Mucosa of gallbladder (tissue), 1 donor: ENCODE measurements around the gene SLC35A3. TPM values are rescaled to one million over a fixed set of nuclear protein-coding genes. Genes with fewer than 3 reads are reported as not detected.

Source experiments
- DNase-seq: peaks from one replicate; pipeline ENCODE4 v3.0.0-alpha.2; 2020; ENCODE audit warnings: low spot score
- total RNA-seq: library from RNA; stranded (reverse); gene quantifications from one replicate; pipeline ENCODE4 v1.2.1, GENCODE V29; 2021
- donor health status: DM: no; HTN: no; CAD: no.

SLC35A3 gene
- total RNA-seq, 1 donor from 2014 or later: 38.3 TPM

DNA sequence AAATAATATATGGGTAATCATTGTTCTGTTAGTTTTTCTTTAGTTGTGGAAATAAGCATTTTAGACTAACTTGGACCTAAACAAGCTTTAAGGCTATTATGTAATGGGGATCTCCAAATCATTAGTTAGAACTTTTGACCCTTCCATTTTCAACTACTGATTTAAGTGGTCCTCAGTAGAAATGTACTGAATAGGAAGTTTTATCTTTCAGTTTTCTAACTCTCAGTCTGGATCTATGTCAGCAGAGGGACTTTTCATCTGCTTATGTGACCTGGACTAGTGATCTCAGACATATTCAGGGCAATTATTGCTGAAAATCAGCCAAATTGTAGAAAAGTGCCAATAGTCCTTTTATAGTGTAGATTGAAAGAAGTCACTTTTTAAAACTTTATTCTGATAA lies 106.9 kb downstream of the SLC35A3 start:
- no peak for DNase-seq

- DNase-seq: no peak
Measured at GRCh38 chr1:100077531-100077930, 107.7 kb downstream of the SLC35A3 start.

- no peak for DNase-seq
Measured at GRCh38 chr1:100080331-100080730, 110.5 kb downstream of the SLC35A3 start.

Other genes starting within 250 kb of the SLC35A3 start
- gene FRRS1, start 203.4 kb upstream of the SLC35A3 start, total RNA-seq: 22.5 TPM
- 13.9 TPM for gene AGL, start 119.6 kb upstream of the SLC35A3 start, total RNA-seq
- gene SASS6, start 162.9 kb downstream of the SLC35A3 start, total RNA-seq: 2.8 TPM
- gene TRMT13, start 163.2 kb downstream of the SLC35A3 start, total RNA-seq: 11.1 TPM
- 0.92 TPM for gene LRRC39, start 208.3 kb downstream of the SLC35A3 start, total RNA-seq